ENCODE data around the gene SLC16A13. TPM values are rescaled to one million over a fixed set of nuclear protein-coding genes. Genes with fewer than 3 reads are reported as not detected.
"Not testable (repeated sequence)": the region's sequence is repeated elsewhere in the genome, so short reads cannot be mapped to it uniquely, and the experiment has no call there.

SLC16A13 gene
- not detected for polyA plus RNA-seq (2012; ENCODE audit: insufficient read depth, insufficient read length, low read depth)

DNA sequence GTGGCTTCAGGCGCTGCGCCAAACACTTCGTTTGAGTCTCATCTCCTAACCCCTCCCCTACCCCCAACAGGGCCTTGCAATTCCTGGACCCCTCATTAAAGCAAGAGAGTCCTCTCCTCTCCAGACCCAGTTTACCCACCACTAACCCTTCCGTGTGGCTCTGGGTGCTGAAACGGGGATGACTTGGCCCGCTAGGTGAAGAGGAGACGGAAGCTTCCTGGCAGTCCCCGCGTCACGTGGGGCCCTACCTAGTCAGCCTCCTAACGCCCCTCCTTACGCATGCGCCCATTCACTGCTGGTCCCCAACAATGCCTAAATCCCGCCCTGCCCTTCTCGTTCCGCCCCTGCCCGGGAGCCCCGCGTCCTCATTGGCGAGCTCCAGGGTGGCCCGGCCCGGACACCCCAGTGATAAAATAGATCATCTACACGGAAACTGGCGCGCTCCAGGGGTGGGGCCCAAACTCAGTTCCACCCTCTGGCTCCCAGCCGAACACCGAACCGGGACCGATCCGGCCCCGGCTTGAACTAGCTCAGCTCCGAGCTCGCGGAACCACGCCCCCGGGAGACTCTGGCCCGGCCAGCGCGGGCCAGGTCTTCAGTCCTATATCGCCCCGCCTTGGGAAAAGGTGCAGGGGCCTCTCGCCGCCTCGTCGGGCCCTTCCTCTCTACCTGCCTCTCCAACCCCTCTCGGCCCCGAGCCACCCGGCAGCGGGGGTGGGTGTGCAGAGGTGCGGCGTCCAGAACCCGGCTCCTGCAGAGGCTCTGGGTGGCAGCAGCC is at the start of gene SLC16A13:
Gene SLC16A13, plus strand, starts transcription at position 425 of the 778 bp plus-strand sequence. CDS start 368 bp downstream, outside the sequence.
- Histone ChIP-seq H3K36me3 (no peaks in the 10 kb centered on the region), H3K9me3 (no peaks in the 10 kb centered on the region), H3K27me3 (no peaks in the 10 kb centered on the region), H3K4me3 (ENCODE audit: low read depth, low read length) (peak within 1 kb of the TSS; percentile 66), H3K4me1 (no peaks in the 10 kb centered on the region)
- TF ChIP-seq CTCF (IDR thresholded peaks at IDR 0.05; ENCODE audit: low read depth, low read length): no peak
- DNase-seq: peak; percentile 86

- Histone ChIP-seq H3K4me1 (no peaks in the 10 kb centered on the region), H3K27me3 (no peaks in the 10 kb centered on the region), H3K36me3 (no peaks in the 10 kb centered on the region), H3K4me3 (ENCODE audit: low read depth, low read length) (no peak overlapping the region), H3K9me3 (no peaks in the 10 kb centered on the region)
- TF ChIP-seq CTCF (IDR thresholded peaks at IDR 0.05; ENCODE audit: low read depth, low read length): no peak
- DNase-seq: no peak
These were observed 49.1 kb upstream of the SLC16A13 start for GRCh38 chr17:6986676-6987075.

DNA sequence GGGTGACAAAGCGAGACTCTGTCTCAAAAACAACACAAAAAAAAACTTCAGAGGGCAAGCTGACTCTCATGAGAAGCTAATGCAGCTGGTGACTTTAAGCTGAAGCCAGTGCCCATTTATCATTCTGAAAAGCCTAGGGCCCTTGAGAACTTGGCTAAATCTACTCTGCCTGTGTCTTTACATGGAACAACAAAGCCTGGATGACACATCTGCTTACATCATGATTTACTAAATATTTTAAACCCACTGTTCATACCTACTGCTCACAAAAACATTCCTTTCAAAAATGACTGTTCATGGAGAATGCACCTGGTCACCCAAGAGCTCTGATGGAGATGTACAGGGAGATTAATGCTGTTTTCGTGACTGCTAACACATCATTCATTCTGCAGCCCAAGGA is 46.0 kb upstream of the SLC16A13 start:
- no peaks in the 10 kb centered on the region for H3K4me1 ChIP-seq
- no peaks in the 10 kb centered on the region for H3K9me3 ChIP-seq
- TF ChIP-seq CTCF (IDR thresholded peaks at IDR 0.05; ENCODE audit: low read depth, low read length): no peak
- H3K36me3 ChIP-seq: no peaks in the 10 kb centered on the region
- H3K4me3 ChIP-seq (ENCODE audit: low read depth, low read length): no peak overlapping the region
- no peaks in the 10 kb centered on the region for H3K27me3 ChIP-seq
- no peak for DNase-seq

- not testable (repeated sequence) for H3K9me3 ChIP-seq; H3K27me3 ChIP-seq; H3K4me1 ChIP-seq; H3K4me3 ChIP-seq (ENCODE audit: low read depth, low read length); DNase-seq; H3K36me3 ChIP-seq
These were observed 42.2 kb upstream of the SLC16A13 start for GRCh38 chr17:6993613-6994056.

- H3K9me3 ChIP-seq: no peaks in the 10 kb centered on the region
- no peak for TF ChIP-seq CTCF (IDR thresholded peaks at IDR 0.05; ENCODE audit: low read depth, low read length)
- DNase-seq: no peak
These were observed 41.7 kb upstream of the SLC16A13 start for GRCh38 chr17:6994118-6994598.

GRCh38 chr17:6994666-6995256 is 41.1 kb upstream of the SLC16A13 start:
- Histone ChIP-seq H3K4me1 (no peaks in the 10 kb centered on the region), H3K4me3 (ENCODE audit: low read depth, low read length) (no peak overlapping the region), H3K36me3 (no peaks in the 10 kb centered on the region), H3K9me3 (no peaks in the 10 kb centered on the region), H3K27me3 (no peaks in the 10 kb centered on the region)
- DNase-seq: no peak
- no peak for TF ChIP-seq CTCF (IDR thresholded peaks at IDR 0.05; ENCODE audit: low read depth, low read length)

More at GRCh38 chr17:6994118-6994598, 41.7 kb upstream of the SLC16A13 start:
- Histone ChIP-seq H3K36me3 (no peaks in the 10 kb centered on the region), H3K4me1 (no peaks in the 10 kb centered on the region), H3K4me3 (ENCODE audit: low read depth, low read length) (no peak overlapping the region), H3K27me3 (no peaks in the 10 kb centered on the region)

Data from BE2C (cell line).